Measurements from ENCODE around the gene CHST11. TPM values are rescaled to one million over a fixed set of nuclear protein-coding genes. Genes with fewer than 3 reads are reported as not detected.

Gene CHST11
- total RNA-seq, 2 experiments from 2014 or later = 53.4 to 53.6 TPM

GRCh38 chr12:104703372-104703771, 246.6 kb downstream of the CHST11 start:
- no peaks in the 10 kb centered on the region for H3K9me3 ChIP-seq (ENCODE audit: control insufficient read depth in 1 of 2, insufficient read depth in 1 of 2, low read length in 2 of 2)
- TF ChIP-seq, protein P1, sequence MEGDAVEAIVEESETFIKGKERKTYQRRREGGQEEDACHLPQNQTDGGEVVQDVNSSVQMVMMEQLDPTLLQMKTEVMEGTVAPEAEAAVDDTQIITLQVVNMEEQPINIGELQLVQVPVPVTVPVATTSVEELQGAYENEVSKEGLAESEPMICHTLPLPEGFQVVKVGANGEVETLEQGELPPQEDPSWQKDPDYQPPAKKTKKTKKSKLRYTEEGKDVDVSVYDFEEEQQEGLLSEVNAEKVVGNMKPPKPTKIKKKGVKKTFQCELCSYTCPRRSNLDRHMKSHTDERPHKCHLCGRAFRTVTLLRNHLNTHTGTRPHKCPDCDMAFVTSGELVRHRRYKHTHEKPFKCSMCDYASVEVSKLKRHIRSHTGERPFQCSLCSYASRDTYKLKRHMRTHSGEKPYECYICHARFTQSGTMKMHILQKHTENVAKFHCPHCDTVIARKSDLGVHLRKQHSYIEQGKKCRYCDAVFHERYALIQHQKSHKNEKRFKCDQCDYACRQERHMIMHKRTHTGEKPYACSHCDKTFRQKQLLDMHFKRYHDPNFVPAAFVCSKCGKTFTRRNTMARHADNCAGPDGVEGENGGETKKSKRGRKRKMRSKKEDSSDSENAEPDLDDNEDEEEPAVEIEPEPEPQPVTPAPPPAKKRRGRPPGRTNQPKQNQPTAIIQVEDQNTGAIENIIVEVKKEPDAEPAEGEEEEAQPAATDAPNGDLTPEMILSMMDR (IDR thresholded peaks at IDR 0.05) = no peak
- H3K27ac Mint-ChIP-seq = peak overlapping the region; percentile 56
- CTCF ChIA-PET = no interaction called here
- intact Hi-C loops (cut with DNase I, micrococcal nuclease) = no loop called here
- H3K36me3 ChIP-seq (ENCODE audit: insufficient read depth, low read length) = peaks cover 9% of the 10 kb centered on the region
- H3K27ac ChIP-seq (ENCODE audit: low read depth in 1 of 2, low read length in 2 of 2) = no peak overlapping the region
- H3K4me3 ChIP-seq (ENCODE audit: low read length) = no peak overlapping the region
- H3K27me3 Mint-ChIP-seq = no peaks in the 10 kb centered on the region
- H3K4me1 Mint-ChIP-seq (ENCODE audit: low read depth) = peaks cover 23% of the 10 kb centered on the region
- no peak for ATAC-seq (ENCODE audit: poor library complexity)
- POLR2A ChIA-PET = no interaction called here
- no peaks in the 10 kb centered on the region for H3K4me1 ChIP-seq (ENCODE audit: insufficient read depth, low read length)
- H3K27me3 ChIP-seq (ENCODE audit: control insufficient read depth in 1 of 2, insufficient read depth in 2 of 2, low read length in 2 of 2) = no peaks in the 10 kb centered on the region
- H3K4me3 Mint-ChIP-seq = no peak overlapping the region
- DNase-seq = no peak
- no peaks in the 10 kb centered on the region for H3K36me3 Mint-ChIP-seq (ENCODE audit: low read depth)
- H3K9me3 Mint-ChIP-seq = no peaks in the 10 kb centered on the region

GRCh38 chr12:104704224-104704779, 247.6 kb downstream of the CHST11 start:
- no peak overlapping the region for H3K27ac Mint-ChIP-seq
- no peaks in the 10 kb centered on the region for H3K9me3 Mint-ChIP-seq
- no peak overlapping the region for H3K27ac ChIP-seq (ENCODE audit: low read depth in 1 of 2, low read length in 2 of 2)
- no peaks in the 10 kb centered on the region for H3K36me3 Mint-ChIP-seq (ENCODE audit: low read depth)
- H3K4me1 Mint-ChIP-seq (ENCODE audit: low read depth) = peaks cover 26% of the 10 kb centered on the region
- TF ChIP-seq, protein P1 (IDR thresholded peaks at IDR 0.05) = no peak
- H3K9me3 ChIP-seq (ENCODE audit: control insufficient read depth in 1 of 2, insufficient read depth in 1 of 2, low read length in 2 of 2) = no peaks in the 10 kb centered on the region
- H3K27me3 ChIP-seq (ENCODE audit: control insufficient read depth in 1 of 2, insufficient read depth in 2 of 2, low read length in 2 of 2) = no peaks in the 10 kb centered on the region
- ChIA-PET CTCF (no interaction called here), POLR2A (no interaction called here)
- H3K4me3 ChIP-seq (ENCODE audit: low read length) = no peak overlapping the region
- no peak for DNase-seq
- peaks cover 9% of the 10 kb centered on the region for H3K36me3 ChIP-seq (ENCODE audit: insufficient read depth, low read length)
- H3K4me3 Mint-ChIP-seq = no peak overlapping the region
- no peak for ATAC-seq (ENCODE audit: poor library complexity)
- peaks cover 2% of the 10 kb centered on the region for H3K4me1 ChIP-seq (ENCODE audit: insufficient read depth, low read length)
- intact Hi-C loops (cut with DNase I, micrococcal nuclease) = no loop called here
- H3K27me3 Mint-ChIP-seq = no peaks in the 10 kb centered on the region

DNA sequence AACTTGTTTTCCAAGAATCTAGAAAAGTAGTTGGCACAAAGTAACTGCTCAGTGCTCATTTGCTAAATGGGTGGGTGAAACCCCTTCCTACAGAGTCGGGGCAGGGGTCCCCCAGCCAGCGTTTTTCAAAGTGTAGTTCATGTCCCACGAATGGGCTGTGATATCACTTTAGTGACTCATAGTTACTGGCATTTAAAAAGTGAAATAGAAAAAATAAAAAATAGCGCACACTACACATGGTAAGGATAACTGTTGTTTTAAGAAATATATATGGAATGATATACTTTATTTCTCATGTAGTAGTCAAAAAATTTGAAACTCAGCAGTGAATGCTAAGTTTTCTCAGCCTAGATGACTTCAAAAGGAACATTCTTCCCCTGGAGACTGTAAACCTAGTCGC, 250.4 kb downstream of the CHST11 start:
- H3K4me1 ChIP-seq (ENCODE audit: insufficient read depth, low read length) = peaks cover 2% of the 10 kb centered on the region
- POLR2A ChIA-PET = no interaction called here
- H3K27me3 Mint-ChIP-seq = no peaks in the 10 kb centered on the region
- no peaks in the 10 kb centered on the region for H3K9me3 ChIP-seq (ENCODE audit: control insufficient read depth in 1 of 2, insufficient read depth in 1 of 2, low read length in 2 of 2)
- no peak overlapping the region for H3K4me3 Mint-ChIP-seq
- no peaks in the 10 kb centered on the region for H3K27me3 ChIP-seq (ENCODE audit: control insufficient read depth in 1 of 2, insufficient read depth in 2 of 2, low read length in 2 of 2)
- ATAC-seq (ENCODE audit: poor library complexity) (no peak), DNase-seq (no peak)
- H3K4me1 Mint-ChIP-seq (ENCODE audit: low read depth) = peaks cover 21% of the 10 kb centered on the region
- no peaks in the 10 kb centered on the region for H3K36me3 Mint-ChIP-seq (ENCODE audit: low read depth)
- H3K27ac ChIP-seq (ENCODE audit: low read depth in 1 of 2, low read length in 2 of 2) = no peak overlapping the region
- intact Hi-C loops (cut with DNase I, micrococcal nuclease) = no loop called here
- no peak overlapping the region for H3K4me3 ChIP-seq (ENCODE audit: low read length)
- H3K27ac Mint-ChIP-seq = no peak overlapping the region
- TF ChIP-seq, protein P1 (IDR thresholded peaks at IDR 0.05) = no peak
- peaks cover 13% of the 10 kb centered on the region for H3K36me3 ChIP-seq (ENCODE audit: insufficient read depth, low read length)
- no peaks in the 10 kb centered on the region for H3K9me3 Mint-ChIP-seq
- CTCF ChIA-PET = no interaction called here

Data from CD4-positive, alpha-beta T cell (primary cell).